Mucosa of descending colon (tissue), 3 donors: ENCODE data around the gene TMEM272. TPM values are rescaled to one million over a fixed set of nuclear protein-coding genes. Genes with fewer than 3 reads are reported as not detected.

ENCODE experiments used
- ATAC-seq: fragments of 200-7000 bp; cut with Tn5 transposase; one replicate; pipeline ENCODE4 v1.9.1; 2020; ENCODE audit warnings: mild to moderate bottlenecking, moderate library complexity
- DNase-seq, 3 donors: peaks; one replicate each; pipeline ENCODE4 v3.0.0-alpha.2; 2020
- H3K36me3 ChIP-seq: fragments of 200-600 bp; one replicate; pipeline ENCODE4 v1.8.0; 2021; ENCODE audit warnings: low read depth, mild to moderate bottlenecking
- H3K4me1 ChIP-seq: fragments of 200-600 bp; one replicate; pipeline ENCODE4 v1.8.0; 2021; ENCODE audit warnings: low read depth, mild to moderate bottlenecking
- H3K4me3 ChIP-seq: fragments of 200-600 bp; one replicate; pipeline ENCODE4 v1.8.0; 2021; ENCODE audit warnings: mild to moderate bottlenecking
- H3K9me3 ChIP-seq: fragments of 200-600 bp; one replicate; pipeline ENCODE4 v1.8.0; 2021; ENCODE audit warnings: mild to moderate bottlenecking
- intact Hi-C, 2 donors: fragments of 100-400 bp; cut with DNase I in 1 of 2; cut with micrococcal nuclease in 1 of 2; formaldehyde crosslinking; loops; one replicate each; pipeline versions ENCODE4 v1.11.0 to v1.11.1; 2022; cut with DNase I, micrococcal nuclease
- total RNA-seq, 3 donors: library from RNA; stranded (reverse); fragmentation: NEBNext Ultra II Directional in 2 of 3; extraction: Animal tissue kit (Norgen Biotek cat#: 25700) in 2 of 3; gene quantifications; one replicate each; pipeline versions ENCODE4 v1.2.1 to v1.2.4, GENCODE V29; 2021 to 2023
- TF ChIP-seq, protein P1 (sequence below): fragments of 200-600 bp; IDR thresholded peaks from one replicate; pipeline ENCODE4 v1.8.0; 2022; ENCODE audit warnings: antibody characterized with exemption, mild to moderate bottlenecking
- donor health status: DM: no; HTN: no; CAD: no; lungs with moderate emphysema.
- donor health status: DM: no; HTN: no; CAD: no.
- donor health status: DM: no; HTN: yes; CAD: no.

Gene TMEM272
- total RNA-seq, 3 donors from 2014 or later, result 0.07 to 0.35 (median 0.29) TPM

DNA sequence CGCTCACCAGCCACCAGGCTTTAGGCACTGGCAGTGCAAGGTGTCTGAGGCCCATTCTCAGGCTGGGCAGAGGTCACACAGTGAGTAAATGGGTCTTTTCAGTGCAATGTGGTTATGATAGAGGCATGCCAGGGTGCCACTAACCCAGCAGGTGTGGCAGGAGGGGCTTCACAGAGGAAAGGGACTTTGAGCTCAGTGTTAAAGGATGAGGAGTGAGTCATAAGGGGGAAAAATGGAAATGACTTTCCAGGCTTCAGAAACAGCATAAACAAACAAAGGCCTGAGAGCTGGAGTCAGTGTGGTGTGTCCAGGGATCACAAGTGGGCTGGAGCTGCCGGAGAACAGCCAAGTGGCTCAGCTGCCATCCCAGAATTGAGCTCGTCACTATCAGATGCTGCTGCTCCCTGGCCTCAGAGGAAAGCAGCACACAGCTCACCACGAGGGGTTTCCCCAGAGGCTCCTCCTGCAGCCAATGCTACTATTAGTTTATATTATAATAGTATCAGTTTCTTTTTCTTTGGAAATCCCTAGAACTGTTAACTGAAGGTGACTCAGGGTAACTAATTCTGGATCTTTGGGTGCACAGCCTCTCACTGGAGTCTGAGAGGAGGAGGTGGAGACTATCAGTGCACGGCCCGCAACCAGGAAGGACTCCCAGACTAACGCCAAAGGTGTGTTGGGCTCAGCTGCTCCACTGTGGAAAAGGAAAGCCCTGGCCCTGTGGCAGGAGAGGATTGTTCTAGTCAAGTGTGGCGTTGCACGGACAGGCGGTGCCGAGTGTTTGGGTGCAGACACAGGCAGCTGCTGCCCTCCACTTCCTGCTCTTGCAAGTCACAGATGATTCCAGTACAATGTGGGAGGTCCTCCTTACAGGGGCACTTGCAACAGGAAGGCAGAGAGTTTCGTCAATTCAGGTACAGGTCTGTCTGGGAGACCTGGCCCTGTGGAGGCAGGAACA lies 80.5 kb downstream of the TMEM272 start:
- DNase-seq (peak; percentile 54 to 68 (median 60)), ATAC-seq (peak; percentile 78)
- H3K4me1 ChIP-seq, result peaks cover 11% of the 10 kb centered on the region
- TF ChIP-seq, protein P1, sequence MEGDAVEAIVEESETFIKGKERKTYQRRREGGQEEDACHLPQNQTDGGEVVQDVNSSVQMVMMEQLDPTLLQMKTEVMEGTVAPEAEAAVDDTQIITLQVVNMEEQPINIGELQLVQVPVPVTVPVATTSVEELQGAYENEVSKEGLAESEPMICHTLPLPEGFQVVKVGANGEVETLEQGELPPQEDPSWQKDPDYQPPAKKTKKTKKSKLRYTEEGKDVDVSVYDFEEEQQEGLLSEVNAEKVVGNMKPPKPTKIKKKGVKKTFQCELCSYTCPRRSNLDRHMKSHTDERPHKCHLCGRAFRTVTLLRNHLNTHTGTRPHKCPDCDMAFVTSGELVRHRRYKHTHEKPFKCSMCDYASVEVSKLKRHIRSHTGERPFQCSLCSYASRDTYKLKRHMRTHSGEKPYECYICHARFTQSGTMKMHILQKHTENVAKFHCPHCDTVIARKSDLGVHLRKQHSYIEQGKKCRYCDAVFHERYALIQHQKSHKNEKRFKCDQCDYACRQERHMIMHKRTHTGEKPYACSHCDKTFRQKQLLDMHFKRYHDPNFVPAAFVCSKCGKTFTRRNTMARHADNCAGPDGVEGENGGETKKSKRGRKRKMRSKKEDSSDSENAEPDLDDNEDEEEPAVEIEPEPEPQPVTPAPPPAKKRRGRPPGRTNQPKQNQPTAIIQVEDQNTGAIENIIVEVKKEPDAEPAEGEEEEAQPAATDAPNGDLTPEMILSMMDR, result no peak
- no peaks in the 10 kb centered on the region for H3K9me3 ChIP-seq
- H3K4me3 ChIP-seq, result no peak overlapping the region
- H3K36me3 ChIP-seq, result no peaks in the 10 kb centered on the region
- intact Hi-C loops, result no loop called here

DNA sequence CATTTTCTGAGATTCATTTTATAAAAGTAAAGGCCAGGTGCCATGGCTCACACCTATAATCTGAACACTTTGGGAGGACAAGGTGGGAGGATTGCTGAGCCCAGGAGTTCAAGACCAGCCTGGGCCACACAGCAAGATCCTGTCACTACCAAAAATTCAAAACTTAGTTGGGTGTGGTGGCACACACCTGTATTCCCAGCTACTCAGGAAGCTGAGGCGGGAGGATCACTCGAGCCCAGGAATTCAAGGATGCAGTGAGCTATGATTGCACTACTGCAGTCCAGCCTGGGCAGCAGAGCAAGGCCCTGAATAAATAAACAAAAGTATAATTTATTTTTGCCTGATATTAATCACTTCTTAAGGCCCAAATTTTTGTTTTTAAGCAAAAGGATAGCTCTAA lies 81.5 kb downstream of the TMEM272 start:
- no peak for DNase-seq
- ATAC-seq, result no peak

More for the DNA sequence above, 81.5 kb downstream of the TMEM272 start:
- TF ChIP-seq, protein P1, result no peak
- intact Hi-C loops, result no loop called here
- Histone ChIP-seq H3K9me3 (no peaks in the 10 kb centered on the region), H3K36me3 (no peaks in the 10 kb centered on the region), H3K4me1 (peaks cover 11% of the 10 kb centered on the region), H3K4me3 (no peak overlapping the region)

Other genes with a start within 250 kb of the TMEM272 start
- 10 to 100 TPM; 11.8 to 15.1 (median 14.1) TPM for gene DHRS12, start 41.0 kb downstream of the TMEM272 start, total RNA-seq
- not detected for gene CCDC70, start 16.8 kb upstream of the TMEM272 start, total RNA-seq
- 10 to 100 TPM; 11.3 to 26.0 (median 16.0) TPM for gene ATP7B, start 166.3 kb upstream of the TMEM272 start, total RNA-seq
- 10 to 100 TPM; 34.3 to 43.3 (median 38.6) TPM for gene ALG11, start 167.2 kb upstream of the TMEM272 start, total RNA-seq
- gene UTP14C, start 179.5 kb upstream of the TMEM272 start, total RNA-seq, result 10 to 100 TPM; 17.4 to 21.9 (median 20.5) TPM